NCI-H1694 treated with DMSO at 0.1 percent for 48 hours (cell line): ENCODE results near the gene GPC6.
A peak's percentile ranks its signal among the peaks of the same experiment; 100 is the strongest.
"Not testable (repeated sequence)": the region's sequence is repeated elsewhere in the genome, so short reads cannot be mapped to it uniquely, and the experiment has no call there.

ENCODE experiments used
- DNase-seq: peaks from one replicate; lab custom pipeline; 2025; lab: John Stamatoyannopoulos, UW

The GPC6 gene

GRCh38 chr13:93425411-93425810 lies 198.8 kb downstream of the GPC6 start:
- DNase-seq, result no peak

GRCh38 chr13:93430381-93430780 lies 203.8 kb downstream of the GPC6 start:
- no peak for DNase-seq

- DNase-seq, result no peak
Observed at GRCh38 chr13:93435651-93436050, 209.0 kb downstream of the GPC6 start.

- DNase-seq, result no peak
Observed at GRCh38 chr13:93437081-93437480, 210.5 kb downstream of the GPC6 start.

- no peak for DNase-seq
Observed at GRCh38 chr13:93446238-93446637, 219.6 kb downstream of the GPC6 start.

GRCh38 chr13:93450191-93450621 lies 223.6 kb downstream of the GPC6 start:
- DNase-seq, result no peak

GRCh38 chr13:93450761-93451160 lies 224.2 kb downstream of the GPC6 start:
- DNase-seq, result no peak

- DNase-seq, result not testable (repeated sequence)
Observed at GRCh38 chr13:93454676-93455235, 228.1 kb downstream of the GPC6 start.

- DNase-seq, result no peak
Observed at GRCh38 chr13:93455861-93456260, 229.3 kb downstream of the GPC6 start.

GRCh38 chr13:93460005-93460404 lies 233.4 kb downstream of the GPC6 start:
- no peak for DNase-seq

GRCh38 chr13:93462151-93462550 lies 235.5 kb downstream of the GPC6 start:
- DNase-seq, result no peak

GRCh38 chr13:93466502-93467036 lies 240.0 kb downstream of the GPC6 start:
- no peak for DNase-seq

- no peak for DNase-seq
Observed at GRCh38 chr13:93467175-93467574, 240.6 kb downstream of the GPC6 start.

GRCh38 chr13:93468433-93468832 lies 241.8 kb downstream of the GPC6 start:
- no peak for DNase-seq

- DNase-seq, result no peak
Observed at GRCh38 chr13:93472296-93472695, 245.7 kb downstream of the GPC6 start.

- no peak for DNase-seq
Observed at GRCh38 chr13:93472814-93473296, 246.2 kb downstream of the GPC6 start.

GRCh38 chr13:93473441-93474270 lies 247.0 kb downstream of the GPC6 start:
- no peak for DNase-seq

- no peak for DNase-seq
Observed at GRCh38 chr13:93476175-93476574, 249.6 kb downstream of the GPC6 start.

GRCh38 chr13:93477238-93477637 lies 250.6 kb downstream of the GPC6 start:
- DNase-seq, result no peak

- DNase-seq, result no peak
Observed at GRCh38 chr13:93480553-93481106, 254.0 kb downstream of the GPC6 start.

- DNase-seq, result not testable (repeated sequence)
Observed at GRCh38 chr13:93496117-93496516, 269.5 kb downstream of the GPC6 start.

GRCh38 chr13:93496985-93497673 lies 270.5 kb downstream of the GPC6 start:
- peak; percentile 63 for DNase-seq
